Measurements from ENCODE around the gene CDK17.

CDK17 gene

DNA sequence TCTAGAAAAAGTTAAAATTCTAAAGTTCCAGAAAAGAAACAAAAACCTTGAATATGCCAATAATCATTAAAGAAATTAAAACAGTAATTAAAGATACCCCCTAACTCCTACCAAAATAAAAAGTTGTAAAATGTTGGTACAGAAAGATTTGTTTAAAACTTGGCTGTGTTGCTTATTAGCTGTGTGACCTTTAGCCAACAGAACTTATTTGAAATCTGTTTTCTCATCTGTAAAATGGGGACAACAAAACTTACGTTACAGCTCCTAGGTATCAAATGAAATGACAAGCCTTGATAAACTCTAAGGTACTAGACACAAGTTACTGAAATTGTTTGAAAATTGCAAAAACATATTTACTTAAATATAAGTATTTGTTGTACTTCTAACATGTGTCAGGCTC is 134.4 kb downstream of the CDK17 start:
- no peak for DNase-seq (ENCODE audit: low read depth)
- TF ChIP-seq, protein P1, sequence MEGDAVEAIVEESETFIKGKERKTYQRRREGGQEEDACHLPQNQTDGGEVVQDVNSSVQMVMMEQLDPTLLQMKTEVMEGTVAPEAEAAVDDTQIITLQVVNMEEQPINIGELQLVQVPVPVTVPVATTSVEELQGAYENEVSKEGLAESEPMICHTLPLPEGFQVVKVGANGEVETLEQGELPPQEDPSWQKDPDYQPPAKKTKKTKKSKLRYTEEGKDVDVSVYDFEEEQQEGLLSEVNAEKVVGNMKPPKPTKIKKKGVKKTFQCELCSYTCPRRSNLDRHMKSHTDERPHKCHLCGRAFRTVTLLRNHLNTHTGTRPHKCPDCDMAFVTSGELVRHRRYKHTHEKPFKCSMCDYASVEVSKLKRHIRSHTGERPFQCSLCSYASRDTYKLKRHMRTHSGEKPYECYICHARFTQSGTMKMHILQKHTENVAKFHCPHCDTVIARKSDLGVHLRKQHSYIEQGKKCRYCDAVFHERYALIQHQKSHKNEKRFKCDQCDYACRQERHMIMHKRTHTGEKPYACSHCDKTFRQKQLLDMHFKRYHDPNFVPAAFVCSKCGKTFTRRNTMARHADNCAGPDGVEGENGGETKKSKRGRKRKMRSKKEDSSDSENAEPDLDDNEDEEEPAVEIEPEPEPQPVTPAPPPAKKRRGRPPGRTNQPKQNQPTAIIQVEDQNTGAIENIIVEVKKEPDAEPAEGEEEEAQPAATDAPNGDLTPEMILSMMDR (IDR thresholded peaks at IDR 0.05; ENCODE audit: low read depth, low read length, missing control alignments), result no peak
- no peak overlapping the region for H3K4me3 ChIP-seq (ENCODE audit: low read depth, low read length)

DNA sequence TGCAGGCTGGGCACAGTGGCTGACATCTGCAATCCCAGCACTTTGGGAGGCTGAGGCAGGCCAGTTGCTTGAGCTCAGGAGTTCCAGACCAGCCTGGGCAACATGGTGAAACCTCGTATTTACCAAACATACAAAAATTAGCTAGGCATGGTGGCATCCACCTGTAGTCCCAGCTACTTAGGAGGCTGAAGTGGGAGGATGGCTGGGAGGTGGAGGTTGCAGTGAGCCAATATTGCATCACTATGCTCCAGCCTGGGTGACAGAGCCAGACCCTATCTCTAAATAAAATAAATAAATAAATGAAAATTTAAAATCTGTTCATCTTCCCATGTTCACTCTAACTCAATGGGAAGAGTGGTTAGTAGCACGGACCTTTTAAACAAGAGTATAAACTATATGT is 134.8 kb downstream of the CDK17 start:
- H3K4me3 ChIP-seq (ENCODE audit: low read depth, low read length), result no peak overlapping the region
- TF ChIP-seq, protein P1 (IDR thresholded peaks at IDR 0.05; ENCODE audit: low read depth, low read length, missing control alignments), result no peak
- no peak for DNase-seq (ENCODE audit: low read depth)

DNA sequence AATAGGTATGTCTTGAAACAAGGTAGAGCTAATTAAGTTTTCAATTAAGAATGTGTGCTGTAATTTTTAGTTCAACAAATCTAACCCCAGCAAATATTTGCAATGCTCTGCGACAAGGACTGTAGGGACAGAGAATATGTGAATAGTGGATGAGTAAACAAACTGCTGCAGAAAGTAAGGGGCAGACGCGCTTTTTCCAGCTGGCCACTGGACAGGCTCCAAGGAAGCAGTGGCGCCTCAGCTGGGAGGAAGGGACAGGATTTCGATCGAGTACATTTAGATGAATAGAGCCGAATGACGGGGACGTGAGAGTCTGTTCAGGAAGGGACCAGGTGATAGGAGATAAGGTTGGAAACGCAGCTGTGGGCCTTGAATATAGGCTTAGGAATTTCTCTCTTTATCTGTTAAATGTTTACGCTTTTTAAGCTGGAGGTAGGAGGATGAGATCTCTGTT is 136.8 kb downstream of the CDK17 start:
- TF ChIP-seq, protein P1 (IDR thresholded peaks at IDR 0.05; ENCODE audit: low read depth, low read length, missing control alignments), result no peak
- H3K4me3 ChIP-seq (ENCODE audit: low read depth, low read length), result no peak overlapping the region
- DNase-seq (ENCODE audit: low read depth), result no peak

DNA sequence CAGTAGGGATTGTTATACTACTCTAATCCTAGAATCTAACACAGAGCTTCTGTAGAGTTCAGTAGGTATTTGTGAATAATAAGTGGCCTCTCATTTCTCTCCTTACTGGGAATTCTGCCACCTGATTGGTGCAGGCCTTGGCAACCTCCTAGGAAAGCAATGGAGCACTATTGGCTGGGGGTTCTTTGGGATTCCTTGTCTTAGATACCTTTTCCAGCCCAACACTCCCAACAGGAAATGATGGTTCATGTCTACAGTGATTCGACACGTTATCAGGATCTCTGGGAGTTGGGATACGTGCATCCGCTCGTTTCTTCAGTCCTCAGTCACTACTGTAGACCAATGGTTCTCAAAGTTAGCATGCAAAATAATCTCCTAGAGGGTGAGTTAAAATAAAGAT is 138.7 kb downstream of the CDK17 start:
- H3K4me3 ChIP-seq (ENCODE audit: low read depth, low read length), result no peak overlapping the region
- TF ChIP-seq, protein P1 (IDR thresholded peaks at IDR 0.05; ENCODE audit: low read depth, low read length, missing control alignments), result no peak
- DNase-seq (ENCODE audit: low read depth), result no peak

DNA sequence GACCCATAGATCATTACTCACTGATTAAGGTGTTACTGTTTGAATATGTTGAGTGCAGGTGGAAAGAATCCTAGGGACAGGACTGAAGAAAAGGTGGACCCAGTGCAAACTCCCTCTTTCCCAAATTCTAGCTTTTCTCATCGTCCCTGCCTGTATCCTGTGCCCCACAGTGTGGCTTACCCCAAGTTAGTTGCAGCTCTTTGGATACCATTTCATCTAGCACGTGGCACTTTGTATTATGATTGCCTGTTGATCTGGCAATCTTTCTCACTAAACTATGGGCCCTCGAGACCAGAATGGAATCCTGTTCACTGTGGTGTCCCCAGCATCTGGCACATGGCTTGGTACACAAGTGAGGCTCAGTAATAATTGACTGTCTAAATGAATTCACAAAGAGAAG is 139.6 kb downstream of the CDK17 start:
- TF ChIP-seq, protein P1 (IDR thresholded peaks at IDR 0.05; ENCODE audit: low read depth, low read length, missing control alignments), result no peak
- H3K4me3 ChIP-seq (ENCODE audit: low read depth, low read length), result no peak overlapping the region
- no peak for DNase-seq (ENCODE audit: low read depth)

DNA sequence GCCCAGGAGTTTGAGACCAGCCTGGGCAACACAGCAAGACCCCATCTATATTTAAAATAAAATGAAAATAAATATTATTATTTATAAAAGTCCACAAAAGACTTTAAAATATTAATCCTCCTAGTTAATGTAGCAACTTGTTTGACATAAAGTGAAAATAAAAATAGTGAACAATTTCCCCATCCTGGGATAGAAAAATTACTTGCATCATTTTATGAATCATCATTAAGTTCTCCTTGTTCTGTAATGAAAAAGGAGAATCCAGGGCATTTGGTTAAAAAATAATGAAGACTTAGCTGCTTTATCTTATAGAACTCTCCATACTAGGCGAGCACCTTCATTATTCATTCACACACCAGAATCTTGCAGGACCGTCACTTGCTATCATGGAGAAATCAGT is 140.0 kb downstream of the CDK17 start:
- TF ChIP-seq, protein P1 (IDR thresholded peaks at IDR 0.05; ENCODE audit: low read depth, low read length, missing control alignments), result no peak
- DNase-seq (ENCODE audit: low read depth), result no peak
- no peak overlapping the region for H3K4me3 ChIP-seq (ENCODE audit: low read depth, low read length)

DNA sequence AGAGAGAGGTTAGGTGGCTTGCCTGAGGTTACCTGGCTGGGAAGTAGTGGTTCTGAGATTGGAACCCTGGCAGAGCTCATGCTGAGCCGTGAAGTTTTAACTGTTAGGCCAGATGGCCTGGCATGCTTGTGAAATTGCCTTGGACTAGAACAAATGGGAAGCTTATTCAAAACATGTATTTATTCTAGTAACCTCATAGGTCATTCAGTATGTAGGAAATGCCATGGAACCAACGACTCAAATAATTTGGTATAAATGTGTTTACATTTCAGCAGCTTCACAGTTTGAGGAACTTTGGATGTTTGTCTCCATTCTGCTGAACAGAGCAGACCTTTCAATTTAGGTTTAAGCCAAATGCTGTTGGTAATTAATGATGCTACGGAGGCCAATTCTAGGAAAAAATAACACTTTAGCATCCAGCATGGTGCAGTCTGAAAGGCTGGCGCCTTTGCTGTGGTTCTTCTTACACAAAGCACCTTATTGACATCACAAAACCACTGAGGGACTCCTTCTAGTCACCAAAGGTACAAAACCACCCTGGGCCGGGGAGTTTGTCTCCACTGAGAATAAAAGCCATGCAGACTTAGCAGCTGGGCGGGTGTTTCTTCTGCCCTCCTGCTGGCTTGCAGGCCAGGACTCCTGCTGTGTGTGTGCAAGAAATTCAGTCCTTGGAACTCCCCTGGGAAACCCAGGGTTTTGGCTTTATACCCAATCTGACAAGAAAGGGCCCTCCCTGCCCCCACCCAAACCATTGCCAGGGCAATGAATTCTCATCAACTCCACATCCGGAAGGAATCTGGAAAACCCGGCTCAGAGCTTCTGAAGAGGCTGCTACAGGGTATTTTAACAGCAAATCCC is 141.9 kb downstream of the CDK17 start:
- TF ChIP-seq, protein P1 (IDR thresholded peaks at IDR 0.05; ENCODE audit: low read depth, low read length, missing control alignments), result no peak
- no peak overlapping the region for H3K4me3 ChIP-seq (ENCODE audit: low read depth, low read length)
- no peak for DNase-seq (ENCODE audit: low read depth)
